DMS153 treated with DMSO at 0.1 percent for 48 hours (cell line): ENCODE results near the gene BOD1L1.

Experiments used
- DNase-seq: peaks from one replicate; lab custom pipeline; 2025; ENCODE audit not compliant: unreplicated experiment; lab: John Stamatoyannopoulos, UW

BOD1L1 gene

GRCh38 chr4:13627606-13628311 lies at the start of gene BOD1L1:
BOD1L1 (minus strand) TSS chr4:13627725; CDS start chr4:13627587, 138 bp downstream.
- DNase-seq = peak; percentile 47

DNA sequence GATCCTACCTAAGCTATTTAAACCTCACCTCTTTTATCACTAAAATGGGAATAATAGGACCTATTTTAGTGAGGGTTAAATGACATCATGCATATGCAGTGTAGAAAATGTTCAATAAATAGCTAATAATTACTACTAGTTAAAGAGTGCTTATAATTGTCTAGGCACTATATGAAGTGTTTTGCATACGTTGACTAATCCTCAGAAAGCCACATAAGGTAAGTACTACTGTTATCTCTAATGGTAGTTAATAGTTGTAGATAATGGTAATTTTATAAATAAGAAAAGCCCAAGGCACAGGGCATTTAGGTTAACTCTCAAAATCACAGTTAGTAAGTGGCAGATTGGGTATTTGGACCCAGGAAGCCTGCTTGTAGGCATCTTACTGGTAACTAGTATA lies 47.4 kb upstream of the BOD1L1 start:
- DNase-seq = no peak

DNA sequence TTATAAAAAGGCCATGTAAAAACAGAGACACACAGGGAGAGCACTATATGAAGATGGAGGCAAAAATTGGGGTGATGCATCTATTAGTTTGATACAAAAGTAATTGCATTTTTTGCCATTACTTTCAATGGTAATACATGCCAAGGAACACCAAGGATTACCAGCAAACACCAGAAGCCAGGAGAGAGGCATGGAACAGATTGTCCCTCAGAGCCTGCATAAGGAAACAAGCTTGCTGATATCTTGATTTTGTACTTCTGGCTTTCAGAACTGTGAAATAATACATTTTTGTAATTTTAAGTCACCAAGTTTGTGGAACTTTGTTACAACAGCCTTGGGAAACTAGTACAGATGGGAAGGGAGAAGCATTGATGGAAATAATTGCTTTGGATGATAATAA lies 45.6 kb upstream of the BOD1L1 start:
- no peak for DNase-seq

GRCh38 chr4:13670456-13671160 lies 43.1 kb upstream of the BOD1L1 start:
- no peak for DNase-seq

DNA sequence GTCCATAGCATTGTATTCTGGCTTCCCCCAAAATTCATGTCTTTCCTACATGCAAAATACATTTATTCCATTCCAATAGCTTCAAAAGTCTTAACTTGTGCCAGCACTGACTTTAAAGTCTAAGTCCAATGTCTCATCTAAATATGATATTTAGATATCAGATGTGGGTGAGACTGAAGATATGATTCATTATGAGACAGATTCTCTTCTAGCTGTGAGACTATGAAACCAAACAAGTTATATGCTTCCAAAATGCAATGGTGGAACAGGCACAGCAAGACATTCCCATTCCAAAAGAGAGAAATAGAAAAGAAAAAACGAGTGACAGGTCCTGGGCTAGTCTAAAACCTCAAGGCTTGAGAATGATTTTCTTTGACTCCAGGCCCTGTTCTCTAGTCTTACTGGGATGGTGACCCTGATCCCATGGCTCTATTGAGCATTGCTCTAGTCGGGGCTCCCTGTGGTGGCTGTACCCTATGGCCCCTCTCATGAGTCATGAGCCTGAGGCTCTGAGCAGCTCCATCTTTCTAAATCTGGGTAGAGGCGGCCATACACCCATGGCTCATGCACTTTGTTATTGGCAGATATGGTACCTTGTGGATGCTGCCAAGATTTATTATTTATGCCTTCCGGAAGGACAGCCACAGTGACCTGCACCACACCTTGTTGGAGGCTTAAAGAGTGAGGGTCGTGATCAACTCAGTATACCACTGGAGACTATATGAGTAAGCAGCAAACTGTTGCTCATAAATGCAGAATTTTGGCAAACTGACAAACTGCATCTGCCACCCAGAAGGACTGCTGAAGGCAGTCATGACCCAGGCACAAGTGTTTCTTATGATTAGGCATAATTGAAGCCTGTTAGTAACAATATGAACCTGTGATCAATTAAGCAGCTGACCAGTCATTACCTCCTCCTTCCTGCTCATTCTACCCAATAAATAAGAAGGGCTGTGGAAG lies 38.5 kb upstream of the BOD1L1 start:
- no peak for DNase-seq

DNA sequence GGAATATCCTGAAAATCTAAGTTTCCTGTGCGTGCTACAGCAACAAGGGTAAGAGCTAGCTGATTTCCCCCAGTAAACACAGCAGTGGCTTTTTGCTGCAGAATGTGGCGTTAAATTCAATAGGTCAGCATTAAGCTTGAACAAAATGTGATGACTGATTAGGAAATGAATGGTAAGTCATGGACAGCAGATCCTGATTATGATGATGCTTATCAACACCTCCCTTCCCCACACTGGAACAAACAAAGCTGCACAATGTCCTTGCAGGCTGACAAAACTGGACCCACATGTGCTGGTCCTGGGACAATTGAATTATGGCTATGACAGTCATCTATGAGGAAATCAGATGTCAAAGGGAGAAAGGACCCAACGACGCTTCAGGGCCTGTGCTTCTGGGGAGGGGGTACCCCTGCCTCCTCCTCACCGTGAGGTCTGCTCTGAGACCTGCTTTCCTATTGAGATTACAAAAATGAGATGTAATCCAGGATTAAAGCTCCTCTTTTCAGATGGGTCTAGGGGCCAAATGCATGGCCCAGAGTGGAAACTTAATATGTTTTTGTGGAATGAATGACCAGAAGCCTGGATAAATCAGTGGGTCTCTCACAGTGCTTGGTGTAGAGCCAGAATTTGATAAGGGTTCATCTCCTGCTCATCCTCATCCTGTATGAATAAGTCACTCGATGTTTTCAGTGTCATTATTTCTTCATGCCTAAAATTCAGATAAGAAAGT lies 32.0 kb upstream of the BOD1L1 start:
- DNase-seq = no peak

DNA sequence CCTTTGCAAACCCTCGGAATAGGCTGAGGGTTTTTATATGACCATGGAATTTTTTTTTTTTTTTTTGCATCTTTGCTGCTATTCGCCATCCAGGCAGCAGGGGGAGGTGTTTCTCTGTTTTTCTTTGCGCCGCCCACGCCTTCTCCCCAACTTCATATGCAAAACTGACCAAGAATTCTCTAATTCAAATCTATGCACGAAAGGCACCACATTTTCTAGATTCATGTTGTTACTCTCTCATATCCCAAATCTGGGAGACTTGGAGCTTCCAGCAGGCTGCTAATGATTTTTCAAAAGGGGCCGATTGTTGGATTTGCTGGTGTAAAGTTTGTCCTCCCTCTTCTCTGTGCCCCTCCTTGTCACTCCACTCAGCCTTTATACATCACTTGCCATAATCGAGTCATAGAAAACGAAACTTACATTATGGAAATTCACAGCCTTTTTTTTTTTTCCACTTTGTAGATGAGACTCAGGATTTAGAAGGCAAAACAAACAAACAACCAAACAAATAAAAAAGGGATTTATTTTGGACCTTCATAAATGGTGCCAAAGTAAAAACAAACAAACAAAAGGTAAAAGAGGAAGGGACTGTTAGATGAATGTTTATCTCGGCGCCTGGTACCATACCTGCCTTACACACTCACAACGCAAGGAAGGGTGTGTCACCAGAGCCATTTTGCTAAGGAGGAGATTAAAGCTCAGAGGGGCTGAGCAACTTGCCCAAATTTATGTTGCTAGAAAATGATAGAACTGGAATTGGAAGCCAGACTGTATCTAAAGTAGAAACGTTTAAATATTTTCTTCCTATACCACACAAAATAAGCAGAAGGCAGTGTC lies 29.3 kb upstream of the BOD1L1 start:
- peak; percentile 8 for DNase-seq

GRCh38 chr4:13654162-13654797 lies 26.8 kb upstream of the BOD1L1 start:
- DNase-seq = peak; percentile 12

DNA sequence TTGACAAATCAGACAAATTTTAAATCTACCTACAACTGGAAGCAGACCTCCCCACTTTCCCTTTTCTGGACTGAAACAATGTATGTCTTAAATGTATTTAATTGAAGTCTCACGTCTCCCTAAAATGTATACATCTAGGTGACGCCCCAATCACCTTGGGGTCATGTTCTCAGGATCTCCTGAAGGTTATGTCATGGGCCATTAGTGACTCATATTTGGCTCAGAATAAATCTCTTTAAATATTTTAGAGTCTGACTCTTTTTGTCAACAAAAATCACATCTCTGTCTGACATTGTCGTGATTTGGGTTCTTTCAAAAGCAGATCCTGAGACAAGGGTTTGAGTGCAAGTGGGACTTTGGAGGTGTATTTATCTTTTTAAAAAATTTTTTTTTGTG lies 26.2 kb upstream of the BOD1L1 start:
- no peak for DNase-seq

GRCh38 chr4:13647031-13647430 lies 19.5 kb upstream of the BOD1L1 start:
- no peak for DNase-seq

GRCh38 chr4:13645075-13645474 lies 17.6 kb upstream of the BOD1L1 start:
- DNase-seq = no peak

DNA sequence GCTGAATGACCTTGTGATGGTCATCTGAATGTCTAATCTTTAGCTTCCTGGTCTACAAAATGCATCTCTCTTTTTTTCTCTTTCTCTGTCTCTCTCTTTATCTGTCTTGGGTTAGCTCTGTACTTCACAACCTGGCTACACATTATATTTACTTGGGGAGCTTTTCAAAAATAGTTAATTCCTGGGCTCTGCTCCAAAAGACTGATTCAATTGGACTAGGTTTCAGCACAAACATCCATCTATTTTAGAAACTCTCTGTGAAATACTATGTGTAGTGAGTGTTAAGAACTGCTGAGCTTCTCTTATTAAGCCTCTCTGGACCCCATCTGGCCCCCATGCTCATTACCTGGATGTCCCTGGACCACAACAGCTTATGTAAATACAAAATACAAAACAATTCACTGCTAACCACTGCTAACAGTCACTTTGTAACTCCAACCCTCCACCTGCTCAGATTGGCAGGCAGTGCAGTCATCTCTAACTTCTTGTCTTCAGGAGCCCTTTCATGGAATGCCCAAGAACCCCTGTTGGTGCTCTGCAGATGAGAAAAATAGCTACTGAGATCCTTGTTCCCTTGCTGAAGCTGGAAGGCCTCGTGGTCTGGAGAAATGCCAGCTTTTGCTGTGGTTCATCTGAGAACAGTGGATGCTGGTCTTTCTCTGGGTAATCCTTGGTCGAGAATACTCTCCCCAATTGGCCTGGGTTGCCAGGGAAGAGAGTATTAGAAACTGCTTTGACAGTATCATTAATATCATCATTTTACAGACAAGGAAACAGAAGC lies 14.8 kb upstream of the BOD1L1 start:
- DNase-seq = no peak

GRCh38 chr4:13641084-13641483 lies 13.6 kb upstream of the BOD1L1 start:
- DNase-seq = no peak

DNA sequence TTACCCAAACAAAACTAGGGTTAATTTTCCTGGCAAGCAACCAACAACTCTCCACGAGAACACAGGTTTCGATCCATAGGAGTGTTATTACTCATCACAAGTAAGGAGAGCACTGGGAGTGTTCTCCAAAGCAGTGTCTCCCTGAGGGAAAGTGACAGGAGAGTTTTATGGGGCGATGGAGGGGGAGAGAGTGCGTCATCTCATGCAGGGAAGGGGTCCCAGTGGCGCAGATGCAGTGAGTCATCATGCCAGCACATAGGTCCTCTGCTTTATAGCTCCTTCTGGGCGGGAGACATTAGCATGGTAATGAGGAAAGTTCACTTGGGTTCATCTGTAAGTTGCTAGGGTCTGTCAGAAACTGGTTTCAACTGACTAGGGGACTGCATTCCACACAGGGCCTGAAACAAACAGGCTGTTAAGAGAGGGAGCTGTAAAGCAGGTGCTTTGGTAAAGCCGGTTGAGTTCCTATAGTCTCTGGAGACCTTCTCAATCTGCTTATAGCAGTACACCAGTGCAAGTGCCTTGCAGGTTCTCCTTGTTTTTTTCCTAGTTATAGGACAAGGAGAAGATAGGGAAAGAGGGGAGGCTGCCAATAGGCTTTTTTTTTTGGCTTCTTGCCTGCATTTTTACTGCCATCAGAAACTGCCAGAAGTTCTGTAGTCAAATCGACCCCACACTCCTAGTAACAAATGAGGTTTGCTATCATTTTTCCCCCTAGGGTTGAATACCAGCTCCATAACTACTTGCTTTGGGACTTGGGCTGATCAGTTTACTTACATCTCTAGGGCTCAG lies 12.8 kb upstream of the BOD1L1 start:
- DNase-seq = no peak

GRCh38 chr4:13635286-13635799 lies 7.8 kb upstream of the BOD1L1 start:
- no peak for DNase-seq

GRCh38 chr4:13633671-13634070 lies 6.1 kb upstream of the BOD1L1 start:
- no peak for DNase-seq

GRCh38 chr4:13627178-13627605 lies 333 bp downstream of the BOD1L1 start:
- DNase-seq = no peak
